ENCODE results near the gene CEP104. TPM values are rescaled to one million over a fixed set of nuclear protein-coding genes. Genes with fewer than 3 reads are reported as not detected.

The CEP104 gene
- total and polyA plus RNA-seq, 7 experiments from 2014 or later, result 12.7 to 68.0 (median 44.5) TPM

DNA sequence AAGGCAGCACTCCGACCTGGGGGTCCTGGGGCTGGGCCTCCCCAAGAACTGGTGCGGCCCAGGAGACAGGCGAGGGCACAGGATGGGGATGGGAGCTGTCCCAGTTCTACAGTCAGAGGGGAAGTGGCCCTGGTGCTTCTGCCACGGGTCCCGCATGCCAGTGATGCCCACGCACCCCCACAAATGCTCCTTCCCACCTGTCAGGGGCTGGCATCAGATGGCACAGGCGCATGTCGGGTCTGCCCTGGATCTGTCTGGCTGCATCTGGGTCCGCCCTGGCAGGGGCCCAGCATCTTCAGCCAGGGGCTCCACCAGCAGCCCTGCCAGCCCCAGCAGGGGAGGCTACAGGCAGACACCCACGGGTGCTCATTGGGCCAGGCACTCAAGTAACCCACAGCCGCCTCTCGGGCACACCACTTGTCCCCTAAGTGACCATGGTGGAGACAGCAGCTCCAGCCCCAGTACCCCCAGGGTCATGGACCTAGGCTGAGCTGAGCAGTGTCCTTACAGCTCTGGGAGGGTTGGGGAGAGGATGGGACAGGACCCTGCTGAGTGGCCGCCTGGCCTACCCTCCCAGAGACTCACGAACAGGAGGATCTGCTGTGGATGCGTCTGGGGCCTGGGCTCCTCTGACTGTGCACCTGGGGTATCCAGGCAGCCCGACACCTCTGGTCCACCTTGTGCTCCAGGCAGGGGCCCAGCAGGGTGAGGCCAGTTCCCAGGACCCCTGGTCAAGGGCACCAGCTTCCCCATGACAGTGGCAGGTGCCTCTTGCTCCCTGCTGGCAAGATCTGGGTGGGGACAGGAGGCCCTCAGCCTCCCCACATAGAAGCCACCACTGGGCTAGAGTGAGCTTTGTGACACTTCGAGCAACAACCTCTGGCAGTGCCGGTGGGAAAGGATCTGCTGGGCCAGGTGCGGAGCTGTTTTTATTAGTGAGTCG, 79.1 kb downstream of the CEP104 start:
- H3K4me1 Mint-ChIP-seq, result peaks cover 0 to 11% (median 3%) of the 10 kb centered on the region in 7 donors
- Histone ChIP-seq H3K27ac (ENCODE audit: low read depth, low read length) (no peak overlapping the region), H3K4me3 (ENCODE audit: low read length) (no peak overlapping the region), H3K4me1 (ENCODE audit: control insufficient read depth in 2 of 2, insufficient read depth in 2 of 2, low read length in 2 of 2) (no peaks in the 10 kb centered on the region), H3K27me3 (ENCODE audit: control insufficient read depth in 2 of 2, insufficient read depth in 2 of 2, low read length in 2 of 2) (no peaks in the 10 kb centered on the region), H3K9me3 (ENCODE audit: control insufficient read depth in 2 of 3, low read length in 3 of 3) (no peaks in the 10 kb centered on the region), H3K36me3 (ENCODE audit: control insufficient read depth in 2 of 3, insufficient read depth in 3 of 3, low read length in 3 of 3) (peaks cover 15 to 48% (median 17%) of the 10 kb centered on the region in 3 experiments)
- ChIA-PET CTCF (interaction anchor here (0.5 kb wide), 1 partner anchor 270 kb away, joined by 3 read pairs; no protein-coding TSS in a partner anchor), POLR2A (no interaction called here)
- no peaks in the 10 kb centered on the region for H3K9me3 Mint-ChIP-seq
- intact Hi-C loops (cut with micrococcal nuclease), result loop anchor here in 1 of 2 donors (10.0 kb wide), 1 partner anchor 153 kb away; the partner anchor contains the start of gene TPRG1L
- H3K27me3 Mint-ChIP-seq, result no peaks in the 10 kb centered on the region
- H3K27ac Mint-ChIP-seq, result no peak overlapping the region
- DNase-seq (no peak), ATAC-seq (no peak)
- H3K4me3 Mint-ChIP-seq, result no peak overlapping the region
- H3K36me3 Mint-ChIP-seq, result peaks cover 7 to 31% (median 8%) of the 10 kb centered on the region in 5 donors

- intact Hi-C loops (cut with micrococcal nuclease), result loop anchor here in 1 of 2 donors (10.0 kb wide), 1 partner anchor 152 kb away; the partner anchor contains the start of gene TPRG1L
- DNase-seq, result no peak
Measured at GRCh38 chr1:3777078-3777547, 79.9 kb downstream of the CEP104 start.

GRCh38 chr1:3776231-3776961, 80.6 kb downstream of the CEP104 start:
- H3K27me3 Mint-ChIP-seq, result no peaks in the 10 kb centered on the region
- intact Hi-C loops (cut with micrococcal nuclease), result loop anchor here in 1 of 2 donors (1.0 to 10.0 kb wide), 3 partner anchors 20 to 152 kb away; partner anchors contain the start of genes LRRC47 and TPRG1L
- ChIA-PET CTCF (interaction anchor here (0.5 kb wide), 1 partner anchor 132 kb away, joined by 4 read pairs; no protein-coding TSS in a partner anchor), POLR2A (interaction anchor here (1.2 kb wide), 1 partner anchor 20 kb away, joined by 8 read pairs; the partner anchor contains the start of gene LRRC47)
- Histone ChIP-seq H3K27ac (ENCODE audit: low read depth, low read length) (no peak overlapping the region), H3K4me1 (ENCODE audit: control insufficient read depth in 2 of 2, insufficient read depth in 2 of 2, low read length in 2 of 2) (peaks cover 5 to 6% of the 10 kb centered on the region in 2 donors), H3K4me3 (ENCODE audit: low read length) (no peak overlapping the region), H3K9me3 (ENCODE audit: control insufficient read depth in 2 of 3, low read length in 3 of 3) (no peaks in the 10 kb centered on the region), H3K27me3 (ENCODE audit: control insufficient read depth in 2 of 2, insufficient read depth in 2 of 2, low read length in 2 of 2) (no peaks in the 10 kb centered on the region), H3K36me3 (ENCODE audit: control insufficient read depth in 2 of 3, insufficient read depth in 3 of 3, low read length in 3 of 3) (peaks cover 13 to 33% (median 13%) of the 10 kb centered on the region in 3 experiments)
- no peak overlapping the region for H3K4me3 Mint-ChIP-seq
- H3K9me3 Mint-ChIP-seq, result no peaks in the 10 kb centered on the region
- no peak for DNase-seq
- ATAC-seq, result no peak
- peak overlapping the region in 2 of 9 donors; percentile 48 to 57 for H3K27ac Mint-ChIP-seq
- H3K36me3 Mint-ChIP-seq, result peaks cover 7 to 20% (median 8%) of the 10 kb centered on the region in 5 donors
- H3K4me1 Mint-ChIP-seq, result peaks cover 2 to 13% (median 8%) of the 10 kb centered on the region in 7 donors

More at GRCh38 chr1:3777078-3777547, 79.9 kb downstream of the CEP104 start:
- no peak for ATAC-seq
- Mint-ChIP-seq H3K27me3 (no peaks in the 10 kb centered on the region), H3K9me3 (no peaks in the 10 kb centered on the region), H3K4me1 (peaks cover 0 to 11% (median 3%) of the 10 kb centered on the region in 7 donors), H3K36me3 (peaks cover 7 to 26% (median 8%) of the 10 kb centered on the region in 5 donors), H3K4me3 (no peak overlapping the region), H3K27ac (peak overlapping the region in 1 of 9 donors; percentile 48)
- H3K36me3 ChIP-seq (ENCODE audit: control insufficient read depth in 2 of 3, insufficient read depth in 3 of 3, low read length in 3 of 3), result peaks cover 15 to 40% (median 17%) of the 10 kb centered on the region in 3 experiments
- H3K9me3 ChIP-seq (ENCODE audit: control insufficient read depth in 2 of 3, low read length in 3 of 3), result no peaks in the 10 kb centered on the region
- H3K27me3 ChIP-seq (ENCODE audit: control insufficient read depth in 2 of 2, insufficient read depth in 2 of 2, low read length in 2 of 2), result no peaks in the 10 kb centered on the region
- H3K4me1 ChIP-seq (ENCODE audit: control insufficient read depth in 2 of 2, insufficient read depth in 2 of 2, low read length in 2 of 2), result no peaks in the 10 kb centered on the region
- no peak overlapping the region for H3K4me3 ChIP-seq (ENCODE audit: low read length)
- ChIA-PET CTCF (interaction anchor here (0.5 kb wide), 1 partner anchor 131 kb away, joined by 4 read pairs; no protein-coding TSS in a partner anchor), POLR2A (no interaction called here)
- no peak overlapping the region for H3K27ac ChIP-seq (ENCODE audit: low read depth, low read length)

DNA sequence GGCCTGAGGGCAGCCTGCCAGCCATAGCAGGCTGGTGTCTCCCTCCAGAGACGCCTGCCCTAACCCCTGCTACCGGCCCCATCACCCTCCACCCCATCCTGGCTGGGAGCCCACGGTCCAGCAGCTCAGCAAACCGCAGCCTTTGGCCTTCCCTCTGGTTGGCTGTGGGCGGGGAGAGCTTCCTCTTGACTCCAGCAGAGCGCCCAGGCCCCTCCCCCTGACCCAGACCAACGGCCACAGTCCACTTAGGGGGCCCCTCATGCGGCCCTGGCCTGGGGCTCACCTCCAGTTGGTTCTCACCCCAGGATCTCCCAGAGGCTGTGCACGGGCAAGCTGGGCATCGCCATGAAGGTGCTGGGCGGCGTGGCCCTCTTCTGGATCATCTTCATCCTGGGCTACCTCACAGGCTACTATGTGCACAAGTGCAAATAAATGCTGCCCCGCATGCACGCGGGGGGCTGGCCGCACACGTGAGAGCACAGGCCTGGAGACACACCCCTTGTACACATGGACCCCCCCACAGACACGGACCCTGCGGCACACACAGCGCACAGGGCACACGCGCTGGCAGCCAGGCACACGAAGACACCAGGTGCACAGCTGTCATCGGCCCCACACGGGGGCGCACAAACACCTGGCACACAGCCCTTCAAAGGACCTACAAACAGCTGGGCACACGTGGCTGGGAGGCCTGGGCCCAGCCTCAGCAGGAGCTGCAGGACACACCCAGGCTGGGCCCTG, 81.4 kb downstream of the CEP104 start:
- intact Hi-C loops (cut with micrococcal nuclease), result loop anchor here in 1 of 2 donors (1.0 to 10.0 kb wide), 3 partner anchors 21 to 151 kb away; partner anchors contain the start of genes LRRC47 and TPRG1L
- peaks cover 0 to 1% (median 0%) of the 10 kb centered on the region in 5 donors for H3K27me3 Mint-ChIP-seq
- H3K27ac Mint-ChIP-seq, result peak overlapping the region in 3 of 9 donors; percentile 17 to 57 (median 48)

GRCh38 chr1:3774946-3775489, 82.0 kb downstream of the CEP104 start:
- H3K27ac ChIP-seq (ENCODE audit: low read depth, low read length), result no peak overlapping the region
- no peaks in the 10 kb centered on the region for H3K9me3 ChIP-seq (ENCODE audit: control insufficient read depth in 2 of 3, low read length in 3 of 3)
- ChIA-PET POLR2A (interaction anchor here (1.2 kb wide), 1 partner anchor 21 kb away, joined by 8 read pairs; the partner anchor contains the start of gene LRRC47), CTCF (no interaction called here)
- no peaks in the 10 kb centered on the region for H3K27me3 ChIP-seq (ENCODE audit: control insufficient read depth in 2 of 2, insufficient read depth in 2 of 2, low read length in 2 of 2)
- peaks cover 5 to 22% (median 11%) of the 10 kb centered on the region in 7 donors for H3K4me1 Mint-ChIP-seq
- H3K27me3 Mint-ChIP-seq, result peaks cover 0 to 3% (median 0%) of the 10 kb centered on the region in 5 donors
- peaks cover 0 to 19% (median 0%) of the 10 kb centered on the region in 3 experiments for H3K36me3 ChIP-seq (ENCODE audit: control insufficient read depth in 2 of 3, insufficient read depth in 3 of 3, low read length in 3 of 3)
- H3K36me3 Mint-ChIP-seq, result peaks cover 2 to 9% (median 3%) of the 10 kb centered on the region in 5 donors
- ATAC-seq (no peak), DNase-seq (no peak)
- H3K27ac Mint-ChIP-seq, result peak overlapping the region in 1 of 9 donors; percentile 23
- no peak overlapping the region for H3K4me3 Mint-ChIP-seq
- H3K4me1 ChIP-seq (ENCODE audit: control insufficient read depth in 2 of 2, insufficient read depth in 2 of 2, low read length in 2 of 2), result peaks cover 5 to 12% of the 10 kb centered on the region in 2 donors
- intact Hi-C loops (cut with micrococcal nuclease), result loop anchor here in 1 of 2 donors (10.0 kb wide), 1 partner anchor 150 kb away; the partner anchor contains the start of gene TPRG1L
- no peak overlapping the region for H3K4me3 ChIP-seq (ENCODE audit: low read length)
- H3K9me3 Mint-ChIP-seq, result no peaks in the 10 kb centered on the region

More for the DNA sequence above, 81.4 kb downstream of the CEP104 start:
- Histone ChIP-seq H3K36me3 (ENCODE audit: control insufficient read depth in 2 of 3, insufficient read depth in 3 of 3, low read length in 3 of 3) (peaks cover 5 to 25% (median 5%) of the 10 kb centered on the region in 3 experiments), H3K27me3 (ENCODE audit: control insufficient read depth in 2 of 2, insufficient read depth in 2 of 2, low read length in 2 of 2) (no peaks in the 10 kb centered on the region), H3K4me3 (ENCODE audit: low read length) (no peak overlapping the region), H3K9me3 (ENCODE audit: control insufficient read depth in 2 of 3, low read length in 3 of 3) (no peaks in the 10 kb centered on the region), H3K27ac (ENCODE audit: low read depth, low read length) (no peak overlapping the region), H3K4me1 (ENCODE audit: control insufficient read depth in 2 of 2, insufficient read depth in 2 of 2, low read length in 2 of 2) (peaks cover 5 to 12% of the 10 kb centered on the region in 2 donors)
- H3K4me1 Mint-ChIP-seq, result peaks cover 4 to 19% (median 9%) of the 10 kb centered on the region in 7 donors
- ATAC-seq (peak; percentile 36), DNase-seq (peak in 8 of 9 donors; percentile 25 to 52 (median 39))
- CTCF ChIA-PET, result no interaction called here
- POLR2A ChIA-PET, result interaction anchor here (1.2 kb wide), 1 partner anchor 20 kb away, joined by 8 read pairs; the partner anchor contains the start of gene LRRC47
- no peaks in the 10 kb centered on the region for H3K9me3 Mint-ChIP-seq
- H3K4me3 Mint-ChIP-seq, result peak overlapping the region in 2 of 10 donors; percentile 6 to 70
- H3K36me3 Mint-ChIP-seq, result peaks cover 7 to 14% (median 8%) of the 10 kb centered on the region in 5 donors
